GM12878 (cell line): Measurements from ENCODE around the gene GAB1. TPM values are rescaled to one million over a fixed set of nuclear protein-coding genes. Genes with fewer than 3 reads are reported as not detected.

Source experiments
- CEBPB ChIP-seq, 2 experiments: fragments of 150-350 bp in 1 of 2; IDR thresholded peaks; 2 replicates each; pipeline ENCODE4 v1.6.1; 2012 to 2014; ENCODE audit warnings: low read depth in 2 of 2, low read length in 2 of 2, borderline replicate concordance in 1 of 2, inconsistent platforms in 1 of 2
- CREB1 ChIP-seq: IDR thresholded peaks from 2 replicates; pipeline ENCODE4 v1.6.1; 2012; ENCODE audit warnings: low read depth, mild to moderate bottlenecking, inconsistent platforms
- PML ChIP-seq: IDR thresholded peaks from 2 replicates; pipeline ENCODE4 v1.6.1; 2012; ENCODE audit warnings: low read length, inconsistent platforms
- polyA plus RNA-seq, 11 experiments: library from polyadenylated mRNA; depleted of rRNA in 4 of 11; unstranded in 6 of 11; stranded (reverse) in 5 of 11; fragments of >200 nt; fragmentation: Nextera tagmentation in 4 of 11; fragmentation: Illumina TruSeq in 1 of 11; extraction: Ambion mirVana in 4 of 11; extraction: Trizol in 1 of 11; gene quantifications; 1 replicate in 1 of 11; 2 replicates in 10 of 11; pipeline versions ENCODE4 v1.2.1 to v1.2.3, GENCODE V29; 2011 to 2016; ENCODE audit warnings: inconsistent platforms in 2 of 11, missing spikeins in 2 of 11, low read depth in 1 of 11
- total RNA-seq, 4 experiments: library from RNA; depleted of rRNA in 3 of 4; stranded (reverse); fragments of >200 nt in 3 of 4; fragmentation: Illumina TruSeq in 1 of 4; extraction: Trizol in 1 of 4; gene quantifications; 2 replicates each; pipeline versions ENCODE4 v1.2.1 to v1.2.3, GENCODE V29; 2013 to 2021
- TF ChIP-seq, protein P1 (sequence below): fragments of 450-650 bp; IDR thresholded peaks from 2 replicates; pipeline ENCODE4 v1.6.1; 2017; ENCODE audit warnings: mild to moderate bottlenecking, low read depth, inconsistent platforms; ENCODE audit not compliant: poor library complexity, severe bottlenecking
- TF ChIP-seq, protein P2 (sequence below): fragments of 450-650 bp; formaldehyde crosslinking; IDR thresholded peaks from 2 replicates; pipeline ENCODE4 v1.4.0; 2022; ENCODE audit warnings: mild to moderate bottlenecking, moderate library complexity
- TF ChIP-seq, protein P3 (sequence below): IDR thresholded peaks from 2 replicates; pipeline ENCODE4 v1.6.1; 2011; ENCODE audit warnings: borderline replicate concordance, low read depth, mild to moderate bottlenecking, moderate library complexity, low read length; ENCODE audit not compliant: insufficient read depth, poor library complexity, severe bottlenecking
- TF ChIP-seq, protein P4 (sequence below): IDR thresholded peaks from 2 replicates; pipeline ENCODE4 v1.6.1; 2012; ENCODE audit warnings: low read depth, low read length, improper control_type of control experiment

GAB1 gene
- total and polyA plus RNA-seq, 10 of the 15 experiments (the other 5 are each of a cell fraction or from before 2014, with no cell fraction given): 0.37 to 5.3 (median 3.2) TPM

DNA sequence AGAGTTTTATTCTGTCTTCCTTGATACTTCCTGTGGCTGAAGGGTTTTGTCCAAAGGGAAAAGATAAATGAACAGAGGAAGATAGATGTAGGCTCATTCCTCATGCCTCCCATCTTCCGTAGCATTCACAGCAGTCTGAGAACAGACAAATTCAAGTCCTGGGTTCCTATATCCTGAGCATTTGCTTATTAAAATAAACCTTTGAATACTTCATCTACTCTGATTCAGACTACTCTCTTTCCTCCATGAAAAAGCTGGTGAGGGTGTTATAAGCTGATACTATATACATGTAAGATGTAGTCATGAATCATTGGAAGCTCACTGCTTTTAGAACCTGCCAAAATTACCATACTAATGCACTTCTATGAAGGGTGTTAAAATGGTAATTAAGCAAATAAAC lies 61.2 kb downstream of the GAB1 start (continued):
- TF ChIP-seq, protein P1, sequence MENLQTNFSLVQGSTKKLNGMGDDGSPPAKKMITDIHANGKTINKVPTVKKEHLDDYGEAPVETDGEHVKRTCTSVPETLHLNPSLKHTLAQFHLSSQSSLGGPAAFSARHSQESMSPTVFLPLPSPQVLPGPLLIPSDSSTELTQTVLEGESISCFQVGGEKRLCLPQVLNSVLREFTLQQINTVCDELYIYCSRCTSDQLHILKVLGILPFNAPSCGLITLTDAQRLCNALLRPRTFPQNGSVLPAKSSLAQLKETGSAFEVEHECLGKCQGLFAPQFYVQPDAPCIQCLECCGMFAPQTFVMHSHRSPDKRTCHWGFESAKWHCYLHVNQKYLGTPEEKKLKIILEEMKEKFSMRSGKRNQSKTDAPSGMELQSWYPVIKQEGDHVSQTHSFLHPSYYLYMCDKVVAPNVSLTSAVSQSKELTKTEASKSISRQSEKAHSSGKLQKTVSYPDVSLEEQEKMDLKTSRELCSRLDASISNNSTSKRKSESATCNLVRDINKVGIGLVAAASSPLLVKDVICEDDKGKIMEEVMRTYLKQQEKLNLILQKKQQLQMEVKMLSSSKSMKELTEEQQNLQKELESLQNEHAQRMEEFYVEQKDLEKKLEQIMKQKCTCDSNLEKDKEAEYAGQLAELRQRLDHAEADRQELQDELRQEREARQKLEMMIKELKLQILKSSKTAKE: no peak
- TF ChIP-seq, protein P2, sequence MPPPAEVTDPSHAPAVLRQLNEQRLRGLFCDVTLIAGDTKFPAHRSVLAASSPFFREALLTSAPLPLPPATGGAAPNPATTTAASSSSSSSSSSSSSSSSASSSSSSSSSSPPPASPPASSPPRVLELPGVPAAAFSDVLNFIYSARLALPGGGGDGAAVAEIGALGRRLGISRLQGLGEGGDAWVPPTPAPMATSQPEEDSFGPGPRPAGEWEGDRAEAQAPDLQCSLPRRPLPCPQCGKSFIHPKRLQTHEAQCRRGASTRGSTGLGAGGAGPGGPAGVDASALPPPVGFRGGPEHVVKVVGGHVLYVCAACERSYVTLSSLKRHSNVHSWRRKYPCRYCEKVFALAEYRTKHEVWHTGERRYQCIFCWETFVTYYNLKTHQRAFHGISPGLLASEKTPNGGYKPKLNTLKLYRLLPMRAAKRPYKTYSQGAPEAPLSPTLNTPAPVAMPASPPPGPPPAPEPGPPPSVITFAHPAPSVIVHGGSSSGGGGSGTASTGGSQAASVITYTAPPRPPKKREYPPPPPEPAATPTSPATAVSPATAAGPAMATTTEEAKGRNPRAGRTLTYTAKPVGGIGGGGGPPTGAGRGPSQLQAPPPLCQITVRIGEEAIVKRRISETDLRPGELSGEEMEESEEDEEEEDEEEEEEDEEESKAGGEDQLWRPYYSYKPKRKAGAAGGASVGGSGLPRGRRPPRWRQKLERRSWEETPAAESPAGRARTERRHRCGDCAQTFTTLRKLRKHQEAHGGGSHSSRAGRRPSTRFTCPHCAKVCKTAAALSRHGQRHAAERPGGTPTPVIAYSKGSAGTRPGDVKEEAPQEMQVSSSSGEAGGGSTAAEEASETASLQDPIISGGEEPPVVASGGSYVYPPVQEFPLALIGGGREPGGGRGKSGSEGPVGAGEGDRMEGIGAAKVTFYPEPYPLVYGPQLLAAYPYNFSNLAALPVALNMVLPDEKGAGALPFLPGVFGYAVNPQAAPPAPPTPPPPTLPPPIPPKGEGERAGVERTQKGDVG (CRISPR knock-in tag): no peak
- TF ChIP-seq PML (no peak), CREB1 (no peak), CEBPB (IDR thresholded peaks at IDR 0.05; ENCODE audit: borderline replicate concordance in 1 of 2, low read depth in 2 of 2, low read length in 2 of 2) (no peak)
- TF ChIP-seq, protein P3, sequence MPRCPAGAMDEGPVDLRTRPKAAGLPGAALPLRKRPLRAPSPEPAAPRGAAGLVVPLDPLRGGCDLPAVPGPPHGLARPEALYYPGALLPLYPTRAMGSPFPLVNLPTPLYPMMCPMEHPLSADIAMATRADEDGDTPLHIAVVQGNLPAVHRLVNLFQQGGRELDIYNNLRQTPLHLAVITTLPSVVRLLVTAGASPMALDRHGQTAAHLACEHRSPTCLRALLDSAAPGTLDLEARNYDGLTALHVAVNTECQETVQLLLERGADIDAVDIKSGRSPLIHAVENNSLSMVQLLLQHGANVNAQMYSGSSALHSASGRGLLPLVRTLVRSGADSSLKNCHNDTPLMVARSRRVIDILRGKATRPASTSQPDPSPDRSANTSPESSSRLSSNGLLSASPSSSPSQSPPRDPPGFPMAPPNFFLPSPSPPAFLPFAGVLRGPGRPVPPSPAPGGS: no peak
- TF ChIP-seq, protein P4, sequence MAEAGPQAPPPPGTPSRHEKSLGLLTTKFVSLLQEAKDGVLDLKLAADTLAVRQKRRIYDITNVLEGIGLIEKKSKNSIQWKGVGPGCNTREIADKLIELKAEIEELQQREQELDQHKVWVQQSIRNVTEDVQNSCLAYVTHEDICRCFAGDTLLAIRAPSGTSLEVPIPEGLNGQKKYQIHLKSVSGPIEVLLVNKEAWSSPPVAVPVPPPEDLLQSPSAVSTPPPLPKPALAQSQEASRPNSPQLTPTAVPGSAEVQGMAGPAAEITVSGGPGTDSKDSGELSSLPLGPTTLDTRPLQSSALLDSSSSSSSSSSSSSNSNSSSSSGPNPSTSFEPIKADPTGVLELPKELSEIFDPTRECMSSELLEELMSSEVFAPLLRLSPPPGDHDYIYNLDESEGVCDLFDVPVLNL: no peak
